H54 (cell line): ENCODE data around the gene BCL10.
"Not testable (repeated sequence)": the region's sequence is repeated elsewhere in the genome, so short reads cannot be mapped to it uniquely, and the experiment has no call there.

Experiments
- DNase-seq: peaks from one replicate; pipeline ENCODE4 v3.0.0; 2011; ENCODE audit warnings: low spot score, mixed read lengths; ENCODE audit not compliant: insufficient read length
- FAIRE-seq: peaks from 3 replicates; lab custom pipeline; 2011; peaks lifted over from hg19 to GRCh38; lab: Jason Lieb, UNC
- POLR2A ChIP-seq: IDR thresholded peaks from 2 replicates; pipeline ENCODE4 v1.6.1; 2011; ENCODE audit warnings: low read depth, mild to moderate bottlenecking, low read length

The BCL10 gene

GRCh38 chr1:85268801-85269585 lies 7.4 kb downstream of the BCL10 start:
- DNase-seq, result no peak
- no peak for FAIRE-seq
- no peak for TF ChIP-seq POLR2A

GRCh38 chr1:85267313-85267712 lies 9.1 kb downstream of the BCL10 start:
- TF ChIP-seq POLR2A, result no peak
- DNase-seq (no peak), FAIRE-seq (no peak)

GRCh38 chr1:85264150-85264549 lies 12.3 kb downstream of the BCL10 start:
- DNase-seq (no peak), FAIRE-seq (no peak)
- no peak for TF ChIP-seq POLR2A

GRCh38 chr1:85262985-85263384 lies 13.4 kb downstream of the BCL10 start:
- no peak for FAIRE-seq
- no peak for DNase-seq
- TF ChIP-seq POLR2A, result no peak

GRCh38 chr1:85259912-85260274 lies 16.5 kb downstream of the BCL10 start:
- no peak for DNase-seq
- FAIRE-seq, result peak; percentile 55
- TF ChIP-seq POLR2A, result no peak

- FAIRE-seq, result peak; percentile 75
- peak; percentile 85 for TF ChIP-seq POLR2A
- DNase-seq, result peak; percentile 72
Measured at GRCh38 chr1:85259118-85259911, 17.1 kb downstream of the BCL10 start, which contains the start of gene C1orf52. Gene C1orf52 (minus strand): TSS chr1:85259662. CDS start chr1:85259633, 29 bp downstream.

GRCh38 chr1:85258536-85259117 lies 17.8 kb downstream of the BCL10 start:
- DNase-seq (no peak), FAIRE-seq (peak; percentile 27)
- TF ChIP-seq POLR2A, result no peak

GRCh38 chr1:85249042-85249441 lies 27.4 kb downstream of the BCL10 start:
- not testable (repeated sequence) for DNase-seq, FAIRE-seq

- DNase-seq, result no peak
- FAIRE-seq, result no peak
- no peak for TF ChIP-seq POLR2A
Measured at GRCh38 chr1:85245891-85246290, 30.5 kb downstream of the BCL10 start.

GRCh38 chr1:85245456-85245855 lies 31.0 kb downstream of the BCL10 start:
- DNase-seq (no peak), FAIRE-seq (no peak)
- TF ChIP-seq POLR2A, result no peak

GRCh38 chr1:85244271-85245061 lies 32.0 kb downstream of the BCL10 start:
- DNase-seq, result no peak
- TF ChIP-seq POLR2A, result no peak
- peak; percentile 70 for FAIRE-seq

- DNase-seq (no peak), FAIRE-seq (no peak)
- TF ChIP-seq POLR2A, result no peak
Measured at GRCh38 chr1:85243372-85243771, 33.1 kb downstream of the BCL10 start.

- no peak for TF ChIP-seq POLR2A
- FAIRE-seq, result no peak
- no peak for DNase-seq
Measured at GRCh38 chr1:85240643-85241042, 35.8 kb downstream of the BCL10 start.

GRCh38 chr1:85240174-85240601 lies 36.2 kb downstream of the BCL10 start:
- no peak for DNase-seq
- no peak for TF ChIP-seq POLR2A
- no peak for FAIRE-seq
